GM12864 (cell line): ENCODE measurements around the gene C1QTNF7.

Experiments used
- DNase-seq: peaks from one replicate; pipeline ENCODE4 v3.0.0-alpha.2; 2011; ENCODE audit warnings: low read depth
- H3K4me3 ChIP-seq: 2 replicates; pipeline ENCODE4 v1.5.1; 2011; ENCODE audit warnings: mild to moderate bottlenecking, low read depth, low read length, control low read depth
- TF ChIP-seq, protein P1 (sequence below): IDR thresholded peaks from 2 replicates; pipeline ENCODE4 v1.5.1; 2011; ENCODE audit warnings: low read depth, mild to moderate bottlenecking, moderate library complexity, low read length, control low read depth, inconsistent platforms; ENCODE audit errors: missing control alignments

C1QTNF7 gene

GRCh38 chr4:15390494-15390893 lies 37.3 kb upstream of the C1QTNF7 start:
- TF ChIP-seq, protein P1, sequence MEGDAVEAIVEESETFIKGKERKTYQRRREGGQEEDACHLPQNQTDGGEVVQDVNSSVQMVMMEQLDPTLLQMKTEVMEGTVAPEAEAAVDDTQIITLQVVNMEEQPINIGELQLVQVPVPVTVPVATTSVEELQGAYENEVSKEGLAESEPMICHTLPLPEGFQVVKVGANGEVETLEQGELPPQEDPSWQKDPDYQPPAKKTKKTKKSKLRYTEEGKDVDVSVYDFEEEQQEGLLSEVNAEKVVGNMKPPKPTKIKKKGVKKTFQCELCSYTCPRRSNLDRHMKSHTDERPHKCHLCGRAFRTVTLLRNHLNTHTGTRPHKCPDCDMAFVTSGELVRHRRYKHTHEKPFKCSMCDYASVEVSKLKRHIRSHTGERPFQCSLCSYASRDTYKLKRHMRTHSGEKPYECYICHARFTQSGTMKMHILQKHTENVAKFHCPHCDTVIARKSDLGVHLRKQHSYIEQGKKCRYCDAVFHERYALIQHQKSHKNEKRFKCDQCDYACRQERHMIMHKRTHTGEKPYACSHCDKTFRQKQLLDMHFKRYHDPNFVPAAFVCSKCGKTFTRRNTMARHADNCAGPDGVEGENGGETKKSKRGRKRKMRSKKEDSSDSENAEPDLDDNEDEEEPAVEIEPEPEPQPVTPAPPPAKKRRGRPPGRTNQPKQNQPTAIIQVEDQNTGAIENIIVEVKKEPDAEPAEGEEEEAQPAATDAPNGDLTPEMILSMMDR = no peak
- H3K4me3 ChIP-seq = no peak overlapping the region
- no peak for DNase-seq

- no peak overlapping the region for H3K4me3 ChIP-seq
- TF ChIP-seq, protein P1 = no peak
- no peak for DNase-seq
Observed at GRCh38 chr4:15392053-15392805, 35.6 kb upstream of the C1QTNF7 start.

- H3K4me3 ChIP-seq = no peak overlapping the region
- TF ChIP-seq, protein P1 = no peak
- no peak for DNase-seq
Observed at GRCh38 chr4:15395311-15395710, 32.5 kb upstream of the C1QTNF7 start.

- TF ChIP-seq, protein P1 = peak; percentile 79
- peak; percentile 27 for DNase-seq
- no peak overlapping the region for H3K4me3 ChIP-seq
Observed at GRCh38 chr4:15396157-15396800, 31.6 kb upstream of the C1QTNF7 start.

GRCh38 chr4:15398001-15398400 lies 29.8 kb upstream of the C1QTNF7 start:
- TF ChIP-seq, protein P1 = no peak

DNA sequence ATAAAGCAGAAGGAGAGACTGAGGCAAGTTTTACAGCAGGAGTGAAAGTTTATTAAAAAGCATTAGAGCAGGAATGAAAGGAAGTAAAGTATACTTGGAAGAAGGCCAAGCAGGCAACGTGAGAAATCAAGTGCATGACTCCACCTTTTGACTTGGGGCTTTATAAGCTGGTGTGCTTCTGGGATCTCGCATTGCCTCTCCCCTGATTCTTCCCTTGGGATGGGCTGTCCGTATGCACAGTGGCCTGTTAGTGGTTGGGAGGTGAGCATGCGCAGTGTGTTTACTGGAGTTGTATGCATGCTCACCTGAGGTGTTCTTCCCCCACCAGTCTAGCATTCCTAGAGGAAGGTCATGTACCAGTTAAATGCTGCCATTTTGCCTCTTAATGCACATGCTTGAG lies 29.1 kb upstream of the C1QTNF7 start:
- H3K4me3 ChIP-seq = no peak overlapping the region
- DNase-seq = no peak
- TF ChIP-seq, protein P1 = no peak

More at GRCh38 chr4:15398001-15398400, 29.8 kb upstream of the C1QTNF7 start:
- H3K4me3 ChIP-seq = no peak overlapping the region
- no peak for DNase-seq

- DNase-seq = no peak
- TF ChIP-seq, protein P1 = no peak
- H3K4me3 ChIP-seq = no peak overlapping the region
Observed at GRCh38 chr4:15400226-15400625, 27.6 kb upstream of the C1QTNF7 start.
